Colonic mucosa (tissue), 4 donors: ENCODE measurements around the gene MIPEP. TPM values are rescaled to one million over a fixed set of nuclear protein-coding genes. Genes with fewer than 3 reads are reported as not detected.

Source experiments
- DNase-seq: peaks from one replicate; pipeline ENCODE4 v3.0.0-alpha.2; 2020
- H3K27ac ChIP-seq: fragments of 200-600 bp; one replicate; pipeline ENCODE4 v1.8.0; 2021
- H3K27me3 ChIP-seq: fragments of 200-600 bp; one replicate; pipeline ENCODE4 v1.8.0; 2021
- H3K36me3 ChIP-seq: fragments of 200-600 bp; one replicate; pipeline ENCODE4 v1.8.0; 2021
- H3K4me1 ChIP-seq: fragments of 200-600 bp; one replicate; pipeline ENCODE4 v1.8.0; 2021; ENCODE audit warnings: mild to moderate bottlenecking
- H3K4me3 ChIP-seq: fragments of 200-600 bp; one replicate; pipeline ENCODE4 v1.8.0; 2021
- H3K9ac ChIP-seq, 2 donors: one replicate each; pipeline ENCODE4 v1.7.0; 2013; ENCODE audit warnings: control low read depth in 2 of 2, low read depth in 2 of 2, low read length in 2 of 2
- H3K9me3 ChIP-seq: fragments of 200-600 bp; one replicate; pipeline ENCODE4 v1.8.0; 2021
- intact Hi-C: fragments of 100-400 bp; cut with DNase I; formaldehyde crosslinking; loops from one replicate; pipeline ENCODE4 v1.14.1; 2022
- total RNA-seq, 2 donors: library from RNA; stranded (reverse); fragmentation: NEBNext Ultra II Directional in 1 of 2; extraction: Animal tissue kit (Norgen Biotek cat#: 25700) in 1 of 2; gene quantifications; one replicate each; pipeline ENCODE4 v1.2.1, GENCODE V29; 2021
- TF ChIP-seq, protein P1 (sequence below): fragments of 200-600 bp; IDR thresholded peaks from one replicate; pipeline ENCODE4 v1.8.0; 2022; ENCODE audit warnings: antibody characterized with exemption, mild to moderate bottlenecking
- donor health status: healthy.
- donor health status: DM: no; HTN: no; CAD: no.
- donor health status: DM: no; HTN: no; CAD: no.

Gene MIPEP
- total RNA-seq, 2 donors from 2014 or later: 25.9 to 33.0 TPM

DNA sequence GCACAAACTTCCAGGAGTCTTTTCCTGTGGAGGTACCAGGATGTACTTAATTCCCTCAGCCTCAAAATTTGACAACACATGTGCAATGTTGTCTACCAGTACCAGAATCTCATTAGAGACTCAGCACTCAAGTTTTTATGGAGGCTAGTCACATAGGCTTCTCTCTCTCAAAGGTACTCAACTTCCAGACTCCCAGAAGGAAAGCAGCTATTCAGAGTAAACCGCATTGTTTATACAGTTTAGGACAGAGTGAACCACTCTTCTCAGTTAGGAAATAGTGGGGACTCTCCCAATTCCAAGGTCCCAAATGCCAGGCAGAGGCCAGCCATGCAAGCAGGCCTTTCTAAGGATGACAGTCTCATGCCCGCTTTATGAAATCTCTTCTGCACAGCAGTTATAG is 16.6 kb upstream of the MIPEP start:
- H3K9ac ChIP-seq: no peak overlapping the region
- H3K36me3 ChIP-seq: no peaks in the 10 kb centered on the region
- TF ChIP-seq, protein P1, sequence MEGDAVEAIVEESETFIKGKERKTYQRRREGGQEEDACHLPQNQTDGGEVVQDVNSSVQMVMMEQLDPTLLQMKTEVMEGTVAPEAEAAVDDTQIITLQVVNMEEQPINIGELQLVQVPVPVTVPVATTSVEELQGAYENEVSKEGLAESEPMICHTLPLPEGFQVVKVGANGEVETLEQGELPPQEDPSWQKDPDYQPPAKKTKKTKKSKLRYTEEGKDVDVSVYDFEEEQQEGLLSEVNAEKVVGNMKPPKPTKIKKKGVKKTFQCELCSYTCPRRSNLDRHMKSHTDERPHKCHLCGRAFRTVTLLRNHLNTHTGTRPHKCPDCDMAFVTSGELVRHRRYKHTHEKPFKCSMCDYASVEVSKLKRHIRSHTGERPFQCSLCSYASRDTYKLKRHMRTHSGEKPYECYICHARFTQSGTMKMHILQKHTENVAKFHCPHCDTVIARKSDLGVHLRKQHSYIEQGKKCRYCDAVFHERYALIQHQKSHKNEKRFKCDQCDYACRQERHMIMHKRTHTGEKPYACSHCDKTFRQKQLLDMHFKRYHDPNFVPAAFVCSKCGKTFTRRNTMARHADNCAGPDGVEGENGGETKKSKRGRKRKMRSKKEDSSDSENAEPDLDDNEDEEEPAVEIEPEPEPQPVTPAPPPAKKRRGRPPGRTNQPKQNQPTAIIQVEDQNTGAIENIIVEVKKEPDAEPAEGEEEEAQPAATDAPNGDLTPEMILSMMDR: no peak
- peaks cover 25% of the 10 kb centered on the region for H3K27me3 ChIP-seq
- no peak for DNase-seq
- no peak overlapping the region for H3K27ac ChIP-seq
- H3K4me1 ChIP-seq: peaks cover 7% of the 10 kb centered on the region
- intact Hi-C loops: no loop called here
- H3K9me3 ChIP-seq: no peaks in the 10 kb centered on the region
- H3K4me3 ChIP-seq: no peak overlapping the region

DNA sequence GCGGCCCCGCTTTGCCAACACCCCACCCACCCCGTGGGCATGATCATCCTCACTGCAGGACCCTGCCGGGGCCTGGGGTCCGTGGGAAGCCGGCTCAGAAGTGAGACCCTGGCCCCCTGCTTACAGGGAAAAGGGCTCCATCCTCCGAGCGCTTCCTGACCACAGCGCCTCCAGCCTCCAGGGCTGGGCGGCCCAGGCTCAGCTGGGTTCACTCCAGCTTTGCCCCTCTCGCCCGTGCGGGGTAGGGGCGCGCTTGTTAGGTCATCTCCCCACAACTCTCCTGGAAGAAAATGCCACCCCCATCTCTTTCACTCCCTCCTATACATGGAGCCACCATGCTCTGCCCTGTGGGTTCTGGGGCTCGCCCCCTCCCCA is 14.7 kb upstream of the MIPEP start:
- no peak for DNase-seq
- Histone ChIP-seq H3K4me1 (peaks cover 7% of the 10 kb centered on the region), H3K36me3 (no peaks in the 10 kb centered on the region), H3K4me3 (no peak overlapping the region), H3K9ac (no peak overlapping the region), H3K9me3 (no peaks in the 10 kb centered on the region), H3K27ac (no peak overlapping the region), H3K27me3 (peaks cover 25% of the 10 kb centered on the region)
- TF ChIP-seq, protein P1: no peak
- intact Hi-C loops: no loop called here

DNA sequence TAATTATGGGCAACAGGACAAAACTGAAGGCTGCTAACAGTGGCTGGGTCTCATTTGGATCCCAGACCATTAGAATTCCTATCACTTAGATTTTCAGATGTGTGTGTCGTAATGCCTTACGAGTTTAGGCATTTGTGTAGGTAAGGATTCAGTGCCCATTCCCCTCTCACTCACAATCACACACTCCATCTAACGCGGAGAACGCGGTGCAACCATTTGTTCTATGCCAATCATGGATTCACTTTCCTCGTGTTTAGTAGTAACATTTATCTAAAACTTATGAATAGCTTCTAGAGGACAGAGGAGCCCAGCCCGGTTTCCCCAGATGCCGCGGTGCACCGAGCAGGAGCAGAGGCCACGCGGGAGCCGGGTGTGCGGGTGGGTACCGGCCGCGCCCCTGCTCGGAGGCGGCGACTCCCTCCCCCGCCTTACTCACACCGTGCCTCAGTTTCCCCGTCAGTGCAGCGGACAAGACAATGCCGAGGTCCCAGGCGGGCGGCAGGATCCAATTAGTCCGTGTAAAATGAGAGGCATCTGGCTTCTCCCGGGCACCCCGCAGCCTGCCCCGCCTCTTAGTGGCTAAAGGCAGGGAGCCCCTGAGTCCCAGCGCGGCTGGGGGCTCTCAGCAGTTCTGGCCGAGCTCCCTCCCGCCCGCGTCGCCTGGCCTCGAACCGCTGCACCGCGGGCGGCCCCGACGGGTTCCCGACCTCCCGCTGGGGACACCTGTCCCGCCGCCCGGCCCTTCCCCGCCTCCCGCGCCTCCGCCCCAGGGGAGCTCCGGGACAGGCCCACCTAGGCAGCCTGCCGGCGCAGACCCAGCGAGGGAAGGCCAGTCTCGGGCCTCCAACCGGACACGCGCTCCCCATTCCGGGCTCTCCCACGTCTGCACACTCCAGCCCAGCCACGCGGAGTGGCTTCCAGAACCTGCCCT is 14.0 kb upstream of the MIPEP start:
- Histone ChIP-seq H3K36me3 (no peaks in the 10 kb centered on the region), H3K4me3 (no peak overlapping the region), H3K9me3 (no peaks in the 10 kb centered on the region), H3K9ac (no peak overlapping the region), H3K4me1 (peaks cover 7% of the 10 kb centered on the region), H3K27me3 (peaks cover 25% of the 10 kb centered on the region), H3K27ac (no peak overlapping the region)
- TF ChIP-seq, protein P1: no peak
- DNase-seq: no peak
- intact Hi-C loops: no loop called here

DNA sequence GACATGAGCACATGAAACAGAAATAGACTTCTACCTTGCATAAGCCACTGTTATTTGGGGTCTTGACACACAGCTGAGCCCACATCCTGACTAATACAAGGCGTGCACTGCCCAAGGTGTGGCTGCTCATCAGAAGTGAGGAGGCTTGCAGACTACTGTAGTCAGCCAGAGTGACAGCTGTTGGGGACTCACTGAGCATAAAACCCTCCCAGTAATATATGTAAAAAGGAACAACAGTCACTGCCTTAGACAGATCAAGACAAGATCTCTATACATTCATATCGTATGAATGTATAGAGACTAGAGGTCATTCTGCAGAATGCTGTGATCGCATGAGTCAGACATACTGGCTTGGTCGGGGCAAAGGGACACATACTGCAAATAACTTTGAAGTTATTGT is 12.2 kb upstream of the MIPEP start:
- TF ChIP-seq, protein P1: no peak
- Histone ChIP-seq H3K27me3 (peaks cover 25% of the 10 kb centered on the region), H3K4me3 (no peak overlapping the region), H3K9me3 (no peaks in the 10 kb centered on the region), H3K4me1 (peaks cover 7% of the 10 kb centered on the region), H3K9ac (no peak overlapping the region), H3K36me3 (no peaks in the 10 kb centered on the region), H3K27ac (no peak overlapping the region)
- no peak for DNase-seq
- intact Hi-C loops: no loop called here

DNA sequence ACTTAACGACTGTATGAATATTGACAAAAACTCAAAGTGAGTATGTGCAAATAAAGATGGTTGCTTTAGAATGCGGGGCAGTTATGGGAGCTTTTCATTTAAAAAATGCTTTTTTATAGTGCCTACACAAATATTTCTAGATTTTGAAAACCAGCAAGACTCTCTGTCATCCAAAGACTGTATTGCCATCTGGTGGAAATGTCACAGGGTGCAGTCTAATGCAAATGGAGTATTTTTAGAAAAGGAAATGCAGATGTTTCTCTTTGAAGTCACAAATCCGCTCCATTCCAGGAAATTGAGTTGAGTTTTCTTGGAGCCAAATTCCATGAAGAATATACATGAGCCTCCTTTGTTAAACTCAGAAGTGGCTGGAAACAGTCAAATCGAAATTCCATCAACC is 10.4 kb upstream of the MIPEP start:
- H3K4me1 ChIP-seq: peaks cover 7% of the 10 kb centered on the region

More for the DNA sequence above, 10.4 kb upstream of the MIPEP start:
- Histone ChIP-seq H3K4me3 (no peak overlapping the region), H3K27ac (no peak overlapping the region), H3K9me3 (no peaks in the 10 kb centered on the region), H3K36me3 (no peaks in the 10 kb centered on the region), H3K27me3 (peaks cover 24% of the 10 kb centered on the region), H3K9ac (no peak overlapping the region)
- DNase-seq: peak; percentile 48
- TF ChIP-seq, protein P1: peak; percentile 57
- intact Hi-C loops: no loop called here
